PC-3 (cell line): ENCODE data around the gene SDF2L1.
"Not testable (repeated sequence)": the region's sequence is repeated elsewhere in the genome, so short reads cannot be mapped to it uniquely, and the experiment has no call there.

Experiments used
- EZH2 ChIP-seq: fragments of 300-600 bp; sonication (generic); IDR thresholded peaks from one replicate; pipeline ENCODE4 v1.6.1; 2017; ENCODE audit warnings: antibody characterized with exemption, mild to moderate bottlenecking, low read length; ENCODE audit not compliant: unreplicated experiment
- EZH2phosphoT487 ChIP-seq: fragments of 300-600 bp; sonication (generic); IDR thresholded peaks from 2 replicates; pipeline ENCODE4 v1.6.1; 2018; ENCODE audit warnings: mild to moderate bottlenecking, antibody characterized with exemption, low read length, borderline replicate concordance
- TF ChIP-seq, protein P1 (sequence below): fragments of 300-600 bp; sonication (generic); conservative IDR thresholded peaks from 2 replicates; pipeline ENCODE4 v1.5.1; 2017; ENCODE audit warnings: antibody characterized with exemption, low read depth, mild to moderate bottlenecking, low read length

DNA sequence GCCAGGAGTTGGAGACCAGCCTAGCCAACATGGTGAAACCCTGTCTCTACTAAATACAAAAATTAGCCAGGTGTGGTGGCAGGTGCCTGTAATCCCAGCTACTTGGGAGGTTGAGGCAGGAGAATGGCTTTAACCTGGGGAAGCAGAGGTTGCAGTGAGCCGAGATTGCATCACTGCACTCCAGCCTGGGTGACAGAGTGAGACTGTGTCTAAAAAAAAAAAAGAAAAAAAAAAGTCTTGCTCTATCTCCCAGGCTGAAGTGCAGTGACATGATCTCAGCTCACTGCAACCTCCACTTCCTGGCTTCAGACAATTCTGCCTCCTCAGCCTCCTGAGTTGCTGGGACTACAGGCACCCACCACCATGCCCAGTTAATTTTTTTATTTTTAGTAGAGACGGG is 4.7 kb upstream of the SDF2L1 start:
- TF ChIP-seq, protein P1, sequence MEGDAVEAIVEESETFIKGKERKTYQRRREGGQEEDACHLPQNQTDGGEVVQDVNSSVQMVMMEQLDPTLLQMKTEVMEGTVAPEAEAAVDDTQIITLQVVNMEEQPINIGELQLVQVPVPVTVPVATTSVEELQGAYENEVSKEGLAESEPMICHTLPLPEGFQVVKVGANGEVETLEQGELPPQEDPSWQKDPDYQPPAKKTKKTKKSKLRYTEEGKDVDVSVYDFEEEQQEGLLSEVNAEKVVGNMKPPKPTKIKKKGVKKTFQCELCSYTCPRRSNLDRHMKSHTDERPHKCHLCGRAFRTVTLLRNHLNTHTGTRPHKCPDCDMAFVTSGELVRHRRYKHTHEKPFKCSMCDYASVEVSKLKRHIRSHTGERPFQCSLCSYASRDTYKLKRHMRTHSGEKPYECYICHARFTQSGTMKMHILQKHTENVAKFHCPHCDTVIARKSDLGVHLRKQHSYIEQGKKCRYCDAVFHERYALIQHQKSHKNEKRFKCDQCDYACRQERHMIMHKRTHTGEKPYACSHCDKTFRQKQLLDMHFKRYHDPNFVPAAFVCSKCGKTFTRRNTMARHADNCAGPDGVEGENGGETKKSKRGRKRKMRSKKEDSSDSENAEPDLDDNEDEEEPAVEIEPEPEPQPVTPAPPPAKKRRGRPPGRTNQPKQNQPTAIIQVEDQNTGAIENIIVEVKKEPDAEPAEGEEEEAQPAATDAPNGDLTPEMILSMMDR, result not testable (repeated sequence)
- not testable (repeated sequence) for TF ChIP-seq EZH2, EZH2phosphoT487
